Spleen (tissue), 11 donors: ENCODE data around the gene DSC1. TPM values are rescaled to one million over a fixed set of nuclear protein-coding genes. Genes with fewer than 3 reads are reported as not detected.

ENCODE experiments used
- DNase-seq: peaks from one replicate; pipeline ENCODE4 v3.0.0-alpha.2; 2020
- H3K27ac ChIP-seq, 8 donors: fragments of 200-600 bp; sonication (generic) in 7 of 8; 1 replicate in 4 of 8; 2 replicates in 4 of 8; pipeline versions ENCODE4 v1.5.0 to v1.8.0; 2016 to 2021; ENCODE audit warnings: inconsistent platforms in 4 of 8, mild to moderate bottlenecking in 4 of 8, moderate library complexity in 1 of 8
- H3K27me3 ChIP-seq, 7 donors: fragments of 200-600 bp; sonication (generic) in 6 of 7; replicated peaks in 1 of 7; 1 replicate in 4 of 7; 2 replicates in 3 of 7; pipeline versions ENCODE4 v1.5.0 to v1.8.0; 2016 to 2021; ENCODE audit warnings: inconsistent platforms in 3 of 7, mild to moderate bottlenecking in 1 of 7
- H3K36me3 ChIP-seq, 6 donors: fragments of 200-600 bp; sonication (generic) in 5 of 6; 1 replicate in 4 of 6; 2 replicates in 2 of 6; pipeline versions ENCODE4 v1.5.0 to v1.8.0; 2016 to 2021; ENCODE audit warnings: inconsistent platforms in 2 of 6
- H3K4me1 ChIP-seq, 6 donors: fragments of 200-600 bp; sonication (generic) in 5 of 6; 1 replicate in 3 of 6; 2 replicates in 3 of 6; pipeline versions ENCODE4 v1.5.0 to v1.8.0; 2016 to 2021; ENCODE audit warnings: inconsistent platforms in 3 of 6
- H3K4me3 ChIP-seq, 8 donors: fragments of 200-600 bp; sonication (generic) in 7 of 8; 1 replicate in 4 of 8; 2 replicates in 4 of 8; pipeline versions ENCODE4 v1.5.0 to v1.8.0; 2016 to 2021; ENCODE audit warnings: inconsistent platforms in 4 of 8, mild to moderate bottlenecking in 4 of 8, moderate library complexity in 2 of 8
- H3K9me3 ChIP-seq, 8 donors: fragments of 200-600 bp; sonication (generic) in 7 of 8; 1 replicate in 4 of 8; 2 replicates in 4 of 8; pipeline versions ENCODE4 v1.5.0 to v1.8.0; 2016 to 2021; ENCODE audit warnings: inconsistent platforms in 4 of 8
- POLR2A ChIP-seq, 3 donors: fragments of 450-650 bp; IDR thresholded peaks; one replicate each; pipeline ENCODE4 v1.5.1; 2017; ENCODE audit warnings: antibody characterized with exemption in 3 of 3, mild to moderate bottlenecking in 1 of 3
- POLR2AphosphoS5 ChIP-seq, 3 donors: sonication (generic); formaldehyde crosslinking; IDR thresholded peaks; one replicate each; pipeline ENCODE4 v1.5.1; 2017; ENCODE audit warnings: antibody characterized with exemption in 3 of 3
- WGBS, 5 donors: extraction: QIAGEN DNeasy Blood & Tissue Kit in 3 of 5; methylation state at CpG; one replicate each; pipeline versions ENCODE4 v1.1.5 to v1.1.7; 2013 to 2018; 5-methylcytosine and 5-hydroxymethylcytosine counted together
- intact Hi-C: fragments of 100-400 bp; cut with DNase I; formaldehyde crosslinking; loops from one replicate; pipeline ENCODE4 v1.15.0; 2023; ENCODE audit warnings: low total_unique reads
- polyA plus RNA-seq, 3 donors: library from polyadenylated mRNA; stranded (reverse); fragments of 200-250 nt; gene quantifications; one replicate each; pipeline ENCODE4 v1.2.1, GENCODE V29; 2013
- total RNA-seq, 7 donors: library from RNA; depleted of rRNA in 3 of 7; stranded (reverse); fragments of >200 nt in 3 of 7; fragmentation: NEBNext Ultra II Directional in 4 of 7; extraction: Animal tissue kit (Norgen Biotek cat#: 25700) in 4 of 7; gene quantifications; one replicate each; pipeline versions ENCODE4 v1.1.0 to v1.2.1, GENCODE V29; 2016 to 2021
- TF ChIP-seq, protein P1 (sequence below), 11 experiments: fragments of 200-600 bp in 7 of 11; fragments of 450-650 bp in 4 of 11; sonication (generic) in 4 of 11; IDR thresholded peaks in 8 of 11; conservative IDR thresholded peaks in 3 of 11; 1 replicate in 7 of 11; 2 replicates in 4 of 11; pipeline versions ENCODE4 v1.4.0 to v1.8.0; 2016 to 2021; ENCODE audit warnings: antibody characterized with exemption in 11 of 11, inconsistent platforms in 4 of 11, mild to moderate bottlenecking in 1 of 11
- donor health status: healthy with polysubstance abuse.
- donor health status: DM: no; HTN: no; CAD: no; lungs with moderate emphysema.
- donor health status: DM: no; HTN: no; CAD: no.
- donor health status: Bipolar disorder and iron deficiency.
- donor health status: healthy.
- donor health status: DM: no; HTN: no; CAD: no.
- donor health status: DM: yes; HTN: yes; CAD: no.

Gene DSC1
- total and polyA plus RNA-seq, 10 donors = 0.11 to 0.27 (median 0.23) TPM; not detected in 7

DNA sequence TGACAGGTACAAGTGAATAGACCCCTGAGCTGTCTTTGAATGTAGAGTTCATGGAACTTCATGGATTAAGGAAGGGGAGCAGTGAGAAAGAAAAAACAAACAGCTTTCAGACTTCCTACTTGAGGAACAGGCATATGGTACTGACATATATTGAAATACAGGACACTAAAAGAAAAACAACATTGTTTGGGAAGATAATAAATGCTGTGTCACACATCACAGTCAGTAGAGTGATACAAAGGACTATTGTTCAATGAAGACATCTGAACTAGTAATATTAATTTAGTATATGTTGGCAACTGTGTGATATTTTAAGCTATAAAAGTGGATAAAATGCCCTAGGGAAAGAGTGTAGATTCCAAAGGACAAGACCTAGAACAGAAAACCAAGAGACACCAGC is 63.8 kb downstream of the DSC1 start:
- TF ChIP-seq POLR2AphosphoS5 (IDR thresholded peaks at IDR 0.05) (no peak), POLR2A (IDR thresholded peaks at IDR 0.05) (no peak)
- TF ChIP-seq, protein P1, sequence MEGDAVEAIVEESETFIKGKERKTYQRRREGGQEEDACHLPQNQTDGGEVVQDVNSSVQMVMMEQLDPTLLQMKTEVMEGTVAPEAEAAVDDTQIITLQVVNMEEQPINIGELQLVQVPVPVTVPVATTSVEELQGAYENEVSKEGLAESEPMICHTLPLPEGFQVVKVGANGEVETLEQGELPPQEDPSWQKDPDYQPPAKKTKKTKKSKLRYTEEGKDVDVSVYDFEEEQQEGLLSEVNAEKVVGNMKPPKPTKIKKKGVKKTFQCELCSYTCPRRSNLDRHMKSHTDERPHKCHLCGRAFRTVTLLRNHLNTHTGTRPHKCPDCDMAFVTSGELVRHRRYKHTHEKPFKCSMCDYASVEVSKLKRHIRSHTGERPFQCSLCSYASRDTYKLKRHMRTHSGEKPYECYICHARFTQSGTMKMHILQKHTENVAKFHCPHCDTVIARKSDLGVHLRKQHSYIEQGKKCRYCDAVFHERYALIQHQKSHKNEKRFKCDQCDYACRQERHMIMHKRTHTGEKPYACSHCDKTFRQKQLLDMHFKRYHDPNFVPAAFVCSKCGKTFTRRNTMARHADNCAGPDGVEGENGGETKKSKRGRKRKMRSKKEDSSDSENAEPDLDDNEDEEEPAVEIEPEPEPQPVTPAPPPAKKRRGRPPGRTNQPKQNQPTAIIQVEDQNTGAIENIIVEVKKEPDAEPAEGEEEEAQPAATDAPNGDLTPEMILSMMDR (IDR thresholded peaks at IDR 0.05 in 8 of 11, conservative IDR thresholded peaks at IDR 0.05 in 3 of 11) = no peak
- H3K36me3 ChIP-seq = no peaks in the 10 kb centered on the region
- no peak overlapping the region for H3K4me3 ChIP-seq
- peaks cover 0 to 8% (median 0%) of the 10 kb centered on the region in 8 donors for H3K9me3 ChIP-seq
- no peak for DNase-seq
- H3K4me1 ChIP-seq = peaks cover 0 to 25% (median 0%) of the 10 kb centered on the region in 6 donors
- intact Hi-C loops = no loop called here
- H3K27me3 ChIP-seq = peaks cover 0 to 45% (median 17%) of the 10 kb centered on the region in 7 donors
- H3K27ac ChIP-seq = no peak overlapping the region

DNA sequence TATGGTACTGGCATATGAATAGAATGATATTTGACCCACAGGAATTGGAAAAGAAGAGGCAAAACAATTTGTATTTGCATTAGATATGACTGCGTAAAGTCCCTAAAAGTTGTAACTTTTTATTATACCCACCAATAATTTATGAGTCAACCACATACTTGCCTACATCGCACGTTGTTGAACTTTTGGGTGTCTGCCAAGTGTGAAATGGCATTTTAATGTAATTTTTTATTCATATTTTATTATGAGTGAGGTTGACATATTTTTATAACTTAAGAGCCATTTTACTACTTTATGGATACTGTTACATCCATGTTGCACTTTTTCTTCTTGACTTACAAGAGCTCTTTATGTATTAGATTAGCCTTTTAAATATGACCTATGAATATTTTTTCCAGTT is 65.0 kb downstream of the DSC1 start:
- Histone ChIP-seq H3K27me3 (peaks cover 0 to 33% (median 17%) of the 10 kb centered on the region in 7 donors), H3K9me3 (peaks cover 0 to 8% (median 0%) of the 10 kb centered on the region in 8 donors), H3K4me1 (peaks cover 0 to 24% (median 0%) of the 10 kb centered on the region in 6 donors), H3K27ac (no peak overlapping the region), H3K36me3 (no peaks in the 10 kb centered on the region), H3K4me3 (no peak overlapping the region)
- DNase-seq = no peak
- no peak for TF ChIP-seq POLR2A (IDR thresholded peaks at IDR 0.05)
- no peak for TF ChIP-seq POLR2AphosphoS5 (IDR thresholded peaks at IDR 0.05)
- TF ChIP-seq, protein P1 (IDR thresholded peaks at IDR 0.05 in 8 of 11, conservative IDR thresholded peaks at IDR 0.05 in 3 of 11) = no peak
- intact Hi-C loops = no loop called here
- WGBS, 5 donors = 55 to 69% (median 60%) methylated on average over 3 of the region's 3 CpGs

DNA sequence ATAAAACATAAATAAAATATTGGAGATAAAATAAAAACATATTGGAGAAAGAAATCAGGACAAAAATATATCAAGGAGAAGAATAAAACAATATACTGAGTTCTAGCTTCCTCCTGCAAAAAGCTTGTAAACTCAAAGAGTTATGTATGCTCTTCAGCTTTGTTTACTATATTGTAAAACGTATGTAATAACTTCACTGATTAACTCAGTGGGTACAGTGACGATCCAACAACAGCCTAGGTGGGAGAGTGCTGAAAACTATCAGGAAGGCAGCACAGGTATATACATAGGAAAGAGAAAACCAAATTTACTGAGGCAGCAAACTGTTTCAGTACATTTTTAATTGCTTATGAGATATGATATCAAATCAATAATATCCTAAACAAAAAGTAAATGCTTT is 68.8 kb downstream of the DSC1 start:
- Histone ChIP-seq H3K4me3 (no peak overlapping the region), H3K4me1 (no peaks in the 10 kb centered on the region), H3K36me3 (no peaks in the 10 kb centered on the region), H3K9me3 (no peaks in the 10 kb centered on the region), H3K27me3 (no peaks in the 10 kb centered on the region), H3K27ac (no peak overlapping the region)
- intact Hi-C loops = no loop called here
- DNase-seq = no peak
- WGBS, 5 donors = 78 to 91% (median 86%) methylated on average over 2 of the region's 2 CpGs
- TF ChIP-seq POLR2A (IDR thresholded peaks at IDR 0.05) = no peak
- no peak for TF ChIP-seq POLR2AphosphoS5 (IDR thresholded peaks at IDR 0.05)
- TF ChIP-seq, protein P1 (IDR thresholded peaks at IDR 0.05 in 8 of 11, conservative IDR thresholded peaks at IDR 0.05 in 3 of 11) = no peak

DNA sequence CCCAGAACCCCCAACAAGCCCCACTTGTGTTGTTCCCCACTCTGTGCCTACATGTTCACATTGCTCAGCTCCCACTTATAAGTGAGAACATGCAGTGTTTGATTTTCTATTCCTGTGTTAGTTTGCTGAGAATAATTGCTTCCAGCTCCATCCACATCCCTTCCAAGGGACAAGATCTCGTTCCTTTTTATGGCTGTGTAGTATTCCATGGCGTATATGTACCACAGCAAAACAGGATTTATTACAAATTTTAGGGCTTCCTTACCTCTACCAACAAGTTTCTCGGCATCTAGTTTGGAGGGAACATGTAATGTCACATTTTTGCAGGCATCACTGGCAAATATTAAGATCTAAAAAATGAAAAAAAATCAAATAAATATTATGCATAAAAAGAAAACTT is 69.4 kb downstream of the DSC1 start:
- whole genome bisulfite sequencing, 5 donors = 79 to 90% (median 84%) methylated on average over 3 of the region's 3 CpGs
- TF ChIP-seq, protein P1 (IDR thresholded peaks at IDR 0.05 in 8 of 11, conservative IDR thresholded peaks at IDR 0.05 in 3 of 11) = no peak
- TF ChIP-seq POLR2AphosphoS5 (IDR thresholded peaks at IDR 0.05) (no peak), POLR2A (IDR thresholded peaks at IDR 0.05) (no peak)
- Histone ChIP-seq H3K27me3 (no peaks in the 10 kb centered on the region), H3K4me3 (no peak overlapping the region), H3K4me1 (no peaks in the 10 kb centered on the region), H3K36me3 (no peaks in the 10 kb centered on the region), H3K27ac (no peak overlapping the region), H3K9me3 (no peaks in the 10 kb centered on the region)
- DNase-seq = no peak
- intact Hi-C loops = no loop called here
